Epithelial cell of esophagus (primary cell): ENCODE data around the gene PIRT.

Source experiments
- DNase-seq: peaks from one replicate; pipeline ENCODE4 v3.0.0; 2010; ENCODE audit warnings: low read depth
- H3K4me3 ChIP-seq: 2 replicates; pipeline ENCODE4 v1.5.1; 2011; ENCODE audit warnings: mild to moderate bottlenecking, low read length, control low read depth
- TF ChIP-seq, protein P1 (sequence below): IDR thresholded peaks from 2 replicates; pipeline ENCODE4 v1.5.1; 2011; ENCODE audit warnings: low read depth, mild to moderate bottlenecking, low read length, control low read depth, inconsistent platforms; ENCODE audit not compliant: insufficient read depth; ENCODE audit errors: missing control alignments

The PIRT gene

GRCh38 chr17:10806545-10807262 lies 31.2 kb downstream of the PIRT start:
- no peak for DNase-seq
- TF ChIP-seq, protein P1, sequence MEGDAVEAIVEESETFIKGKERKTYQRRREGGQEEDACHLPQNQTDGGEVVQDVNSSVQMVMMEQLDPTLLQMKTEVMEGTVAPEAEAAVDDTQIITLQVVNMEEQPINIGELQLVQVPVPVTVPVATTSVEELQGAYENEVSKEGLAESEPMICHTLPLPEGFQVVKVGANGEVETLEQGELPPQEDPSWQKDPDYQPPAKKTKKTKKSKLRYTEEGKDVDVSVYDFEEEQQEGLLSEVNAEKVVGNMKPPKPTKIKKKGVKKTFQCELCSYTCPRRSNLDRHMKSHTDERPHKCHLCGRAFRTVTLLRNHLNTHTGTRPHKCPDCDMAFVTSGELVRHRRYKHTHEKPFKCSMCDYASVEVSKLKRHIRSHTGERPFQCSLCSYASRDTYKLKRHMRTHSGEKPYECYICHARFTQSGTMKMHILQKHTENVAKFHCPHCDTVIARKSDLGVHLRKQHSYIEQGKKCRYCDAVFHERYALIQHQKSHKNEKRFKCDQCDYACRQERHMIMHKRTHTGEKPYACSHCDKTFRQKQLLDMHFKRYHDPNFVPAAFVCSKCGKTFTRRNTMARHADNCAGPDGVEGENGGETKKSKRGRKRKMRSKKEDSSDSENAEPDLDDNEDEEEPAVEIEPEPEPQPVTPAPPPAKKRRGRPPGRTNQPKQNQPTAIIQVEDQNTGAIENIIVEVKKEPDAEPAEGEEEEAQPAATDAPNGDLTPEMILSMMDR = no peak
- no peak overlapping the region for H3K4me3 ChIP-seq

DNA sequence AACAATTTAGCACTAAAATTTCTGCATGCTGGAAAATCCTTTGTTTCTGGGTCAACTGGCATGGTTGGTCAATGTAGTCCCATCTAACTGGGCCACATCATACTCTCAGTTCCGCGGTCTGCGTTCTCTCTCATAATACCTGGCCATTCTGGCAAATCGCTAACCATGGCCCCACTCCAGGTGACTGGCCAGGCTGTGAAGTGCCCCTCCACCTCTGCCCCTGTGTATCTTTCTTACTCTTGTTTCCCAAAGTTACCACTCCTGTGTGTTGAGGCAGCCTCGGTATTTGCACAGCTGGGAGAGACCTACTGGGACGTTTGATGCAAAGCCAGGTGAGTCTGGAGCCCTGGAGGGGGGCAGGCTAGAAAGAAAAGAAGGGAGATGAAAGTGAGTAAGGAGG lies 32.0 kb downstream of the PIRT start:
- no peak overlapping the region for H3K4me3 ChIP-seq
- TF ChIP-seq, protein P1 = no peak
- DNase-seq = no peak

GRCh38 chr17:10804546-10804945 lies 33.3 kb downstream of the PIRT start:
- TF ChIP-seq, protein P1 = no peak
- no peak for DNase-seq

GRCh38 chr17:10803830-10804475 lies 33.9 kb downstream of the PIRT start, which contains the start of gene TMEM238L:
TMEM238L (minus strand) TSS chr17:10804099; CDS start chr17:10803963, 136 bp downstream.
- DNase-seq = no peak
- no peak within 1 kb of the TSS for H3K4me3 ChIP-seq
- TF ChIP-seq, protein P1 = no peak

More at GRCh38 chr17:10804546-10804945, 33.3 kb downstream of the PIRT start:
- H3K4me3 ChIP-seq = no peak overlapping the region

GRCh38 chr17:10803350-10803749 lies 34.5 kb downstream of the PIRT start:
- no peak for DNase-seq
- TF ChIP-seq, protein P1 = no peak
- no peak overlapping the region for H3K4me3 ChIP-seq

- DNase-seq = no peak
- TF ChIP-seq, protein P1 = no peak
Measured at GRCh38 chr17:10802496-10803284, 35.2 kb downstream of the PIRT start.

More at GRCh38 chr17:10802496-10803284, 35.2 kb downstream of the PIRT start:
- H3K4me3 ChIP-seq = no peak overlapping the region
